A549 (cell line): ENCODE measurements around the gene SHROOM4. TPM values are rescaled to one million over a fixed set of nuclear protein-coding genes. Genes with fewer than 3 reads are reported as not detected.

Experiments
- ATAC-seq, 2 experiments: fragments of 200-7000 bp in 1 of 2; fragments of >200 bp in 1 of 2; cut with Nextera tagmentation in 1 of 2; cut with Tn5 transposase in 1 of 2; 3 replicates each; pipeline versions ENCODE4 v1.8.0 to v1.9.1; 2018 to 2020; ENCODE audit warnings: mild to moderate bottlenecking in 1 of 2, moderate library complexity in 1 of 2
- CTCF ChIA-PET: fragments of 300-600 bp; sonication (Branson Sonifier 250); formaldehyde crosslinking; extraction: SDS; loops from one replicate; lab custom pipeline; 2021; ENCODE audit warnings: antibody characterized with exemption, inconsistent platforms; lab: Yijun Ruan, JAX
- POLR2A ChIA-PET: fragments of 350-600 bp; formaldehyde crosslinking; extraction: SDS; loops from one replicate; lab custom pipeline; 2021; ENCODE audit warnings: antibody characterized with exemption, inconsistent platforms; lab: Yijun Ruan, JAX
- DNase-seq, 2 experiments: peaks; one replicate each; pipeline versions ENCODE4 v3.0.0 to v3.0.0-alpha.2; 2011 to 2016; ENCODE audit warnings: low read depth in 1 of 2, low spot score in 1 of 2
- FAIRE-seq: peaks from 2 replicates; lab custom pipeline; 2011; peaks lifted over from hg19 to GRCh38; lab: Jason Lieb, UNC
- H3K27ac ChIP-seq, 2 experiments: fragments of >200 bp; sonication (Bioruptor Twin); formaldehyde crosslinking; 3 replicates each; pipeline ENCODE4 v1.5.1; 2016 to 2017
- H3K4me1 ChIP-seq: fragments of >200 bp; sonication (Bioruptor Twin); formaldehyde crosslinking; 3 replicates; pipeline ENCODE4 v1.6.1; 2016
- H3K4me2 ChIP-seq: fragments of >200 bp; sonication (Bioruptor Twin); formaldehyde crosslinking; 3 replicates; pipeline ENCODE4 v1.6.1; 2016
- H3K4me3 ChIP-seq: fragments of >200 bp; sonication (Bioruptor Twin); formaldehyde crosslinking; 3 replicates; pipeline ENCODE4 v1.5.1; 2016
- H3K9me3 ChIP-seq: fragments of >200 bp; sonication (Bioruptor Twin); formaldehyde crosslinking; 3 replicates; pipeline ENCODE4 v1.6.1; 2016
- CBX2 ChIP-seq: fragments of 200-600 bp; sonication (generic); IDR thresholded peaks from 2 replicates; pipeline ENCODE4 v1.6.1; 2016; ENCODE audit warnings: low read depth, mild to moderate bottlenecking, borderline replicate concordance
- CHD4 ChIP-seq: fragments of 200-600 bp; sonication (generic); IDR thresholded peaks from 2 replicates; pipeline ENCODE4 v1.6.1; 2016; ENCODE audit warnings: antibody characterized with exemption, mild to moderate bottlenecking, borderline replicate concordance
- HDAC2 ChIP-seq: fragments of 200-600 bp; sonication (generic); IDR thresholded peaks from 2 replicates; pipeline ENCODE4 v1.6.1; 2016
- HOXB5 ChIP-seq: fragments of 250-450 bp; sonication (Bioruptor Pico); IDR thresholded peaks from 2 replicates; pipeline ENCODE4 v1.5.0; 2020; ENCODE audit warnings: mild to moderate bottlenecking, moderate library complexity
- MYC ChIP-seq: IDR thresholded peaks from 2 replicates; pipeline ENCODE4 v1.6.1; 2012; ENCODE audit warnings: mild to moderate bottlenecking, inconsistent platforms, low read length, improper control_type of control experiment, borderline replicate concordance
- NFE2L2 ChIP-seq: fragments of 150-350 bp; conservative IDR thresholded peaks from 2 replicates; pipeline ENCODE4 v1.6.1; 2014; ENCODE audit warnings: low read length
- NPAS2 ChIP-seq: fragments of 250-450 bp; sonication (Bioruptor Pico); IDR thresholded peaks from 2 replicates; pipeline ENCODE4 v1.8.0; 2022; ENCODE audit warnings: mild to moderate bottlenecking, moderate library complexity, borderline replicate concordance
- NR3C1 ChIP-seq: fragments of >200 bp; sonication (Bioruptor Twin); formaldehyde crosslinking; IDR thresholded peaks from 3 replicates; pipeline ENCODE4 v1.6.1; 2017
- PHF8 ChIP-seq: fragments of 200-600 bp; sonication (generic); IDR thresholded peaks from 2 replicates; pipeline ENCODE4 v1.6.1; 2016; ENCODE audit warnings: low read depth, mild to moderate bottlenecking, antibody characterized with exemption, moderate library complexity, borderline replicate concordance
- POLR2AphosphoS2 ChIP-seq: conservative IDR thresholded peaks from 2 replicates; pipeline ENCODE4 v1.6.1; 2012; ENCODE audit warnings: low read length, improper control_type of control experiment, inconsistent platforms
- RAD21 ChIP-seq, 2 experiments: fragments of >200 bp in 1 of 2; sonication (Bioruptor Twin) in 1 of 2; formaldehyde crosslinking in 1 of 2; IDR thresholded peaks in 1 of 2; conservative IDR thresholded peaks in 1 of 2; 2 replicates in 1 of 2; 3 replicates in 1 of 2; pipeline ENCODE4 v1.6.1; 2012 to 2018; ENCODE audit warnings: inconsistent platforms in 1 of 2
- RARB ChIP-seq: fragments of 250-450 bp; sonication (Bioruptor Pico); IDR thresholded peaks from 2 replicates; pipeline ENCODE4 v1.8.0; 2021; ENCODE audit warnings: mild to moderate bottlenecking, moderate library complexity
- RCOR1 ChIP-seq: fragments of 150-350 bp; IDR thresholded peaks from 2 replicates; pipeline ENCODE4 v1.6.1; 2014; ENCODE audit warnings: antibody characterized with exemption, low read length, low read depth
- RNF2 ChIP-seq: fragments of 200-600 bp; sonication (generic); IDR thresholded peaks from 2 replicates; pipeline ENCODE4 v1.6.1; 2016; ENCODE audit warnings: low read depth, mild to moderate bottlenecking, antibody characterized with exemption, moderate library complexity, borderline replicate concordance
- SMC3 ChIP-seq: fragments of >200 bp; sonication (Bioruptor Twin); formaldehyde crosslinking; IDR thresholded peaks from 3 replicates; pipeline ENCODE4 v1.6.1; 2018; ENCODE audit warnings: inconsistent platforms
- TP53 ChIP-seq: fragments of 250-450 bp; sonication (Bioruptor Pico); IDR thresholded peaks from 2 replicates; pipeline ENCODE4 v1.5.0; 2021; ENCODE audit warnings: mild to moderate bottlenecking, moderate library complexity
- WGBS: methylation state at CpG from one replicate; pipeline ENCODE4 v1.1.6; 2017; ENCODE audit errors: missing lambda C conversion rate; 5-methylcytosine and 5-hydroxymethylcytosine counted together
- polyA plus RNA-seq, 4 experiments: library from polyadenylated mRNA; depleted of rRNA in 3 of 4; stranded (reverse); fragments of >200 nt; fragmentation: RNase III in 1 of 4; extraction: RNeasy Plus Mini Kit Qiagen cat#74134 plus additional on column Dnase treatment in 1 of 4; gene quantifications; 2 replicates in 3 of 4; 3 replicates in 1 of 4; pipeline ENCODE4 v1.2.3, GENCODE V29; 2011 to 2017
- TF ChIP-seq, protein P1 (sequence below): fragments of >200 bp; sonication (Bioruptor Twin); formaldehyde crosslinking; IDR thresholded peaks from 3 replicates; pipeline ENCODE4 v1.5.1; 2016
- TF ChIP-seq, protein P2 (sequence below): fragments of >200 bp; sonication (Bioruptor Twin); formaldehyde crosslinking; IDR thresholded peaks from 3 replicates; pipeline ENCODE4 v1.6.1; 2016
- TF ChIP-seq, protein P3 (sequence below): fragments of 150-350 bp; IDR thresholded peaks from 2 replicates; pipeline ENCODE4 v1.6.1; 2014; ENCODE audit warnings: low read depth, mild to moderate bottlenecking, low read length
- TF ChIP-seq, protein P4 (sequence below): fragments of 200-600 bp; sonication (generic); IDR thresholded peaks from 2 replicates; pipeline ENCODE4 v1.6.1; 2016; ENCODE audit warnings: antibody characterized with exemption, mild to moderate bottlenecking, moderate library complexity

Gene SHROOM4
- polyA plus RNA-seq, 2 of the 4 experiments (the other 2 are of a cell fraction): not detected

DNA sequence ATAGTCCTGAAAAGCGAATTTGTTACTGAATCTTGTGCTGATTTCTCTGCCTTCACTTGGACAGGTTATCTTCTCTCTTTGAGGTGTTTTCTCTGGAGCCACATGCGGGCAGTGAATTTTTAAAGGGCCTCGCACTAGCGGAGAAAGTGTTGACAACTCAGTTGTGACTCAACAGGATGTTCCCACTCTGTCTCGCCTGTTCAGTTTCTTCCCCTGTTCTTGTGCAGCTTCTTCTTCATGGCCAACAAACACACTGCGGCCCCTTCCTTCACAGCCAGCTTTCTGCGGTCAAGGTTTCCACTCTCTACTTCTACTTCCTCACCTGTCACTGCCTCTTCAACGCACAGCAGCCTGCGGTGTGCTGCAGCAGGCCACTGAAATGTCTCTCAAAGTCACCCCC, 1.1 kb upstream of the SHROOM4 start:
- Histone ChIP-seq H3K27ac (no peak overlapping the region), H3K9me3 (no peaks in the 10 kb centered on the region), H3K4me3 (no peak overlapping the region), H3K4me2 (no peak overlapping the region), H3K4me1 (no peaks in the 10 kb centered on the region)
- DNase-seq (no peak), FAIRE-seq (no peak), ATAC-seq (no peak)
- WGBS: 77% methylated on average over 9 of the region's 9 CpGs
- CTCF ChIA-PET: no interaction called here
- TF ChIP-seq RNF2: no peak
- TF ChIP-seq, protein P1, sequence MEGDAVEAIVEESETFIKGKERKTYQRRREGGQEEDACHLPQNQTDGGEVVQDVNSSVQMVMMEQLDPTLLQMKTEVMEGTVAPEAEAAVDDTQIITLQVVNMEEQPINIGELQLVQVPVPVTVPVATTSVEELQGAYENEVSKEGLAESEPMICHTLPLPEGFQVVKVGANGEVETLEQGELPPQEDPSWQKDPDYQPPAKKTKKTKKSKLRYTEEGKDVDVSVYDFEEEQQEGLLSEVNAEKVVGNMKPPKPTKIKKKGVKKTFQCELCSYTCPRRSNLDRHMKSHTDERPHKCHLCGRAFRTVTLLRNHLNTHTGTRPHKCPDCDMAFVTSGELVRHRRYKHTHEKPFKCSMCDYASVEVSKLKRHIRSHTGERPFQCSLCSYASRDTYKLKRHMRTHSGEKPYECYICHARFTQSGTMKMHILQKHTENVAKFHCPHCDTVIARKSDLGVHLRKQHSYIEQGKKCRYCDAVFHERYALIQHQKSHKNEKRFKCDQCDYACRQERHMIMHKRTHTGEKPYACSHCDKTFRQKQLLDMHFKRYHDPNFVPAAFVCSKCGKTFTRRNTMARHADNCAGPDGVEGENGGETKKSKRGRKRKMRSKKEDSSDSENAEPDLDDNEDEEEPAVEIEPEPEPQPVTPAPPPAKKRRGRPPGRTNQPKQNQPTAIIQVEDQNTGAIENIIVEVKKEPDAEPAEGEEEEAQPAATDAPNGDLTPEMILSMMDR: no peak
- no peak for TF ChIP-seq NFE2L2
- TF ChIP-seq HOXB5 (CRISPR knock-in tag): no peak
- TF ChIP-seq PHF8: no peak
- POLR2A ChIA-PET: no interaction called here

DNA sequence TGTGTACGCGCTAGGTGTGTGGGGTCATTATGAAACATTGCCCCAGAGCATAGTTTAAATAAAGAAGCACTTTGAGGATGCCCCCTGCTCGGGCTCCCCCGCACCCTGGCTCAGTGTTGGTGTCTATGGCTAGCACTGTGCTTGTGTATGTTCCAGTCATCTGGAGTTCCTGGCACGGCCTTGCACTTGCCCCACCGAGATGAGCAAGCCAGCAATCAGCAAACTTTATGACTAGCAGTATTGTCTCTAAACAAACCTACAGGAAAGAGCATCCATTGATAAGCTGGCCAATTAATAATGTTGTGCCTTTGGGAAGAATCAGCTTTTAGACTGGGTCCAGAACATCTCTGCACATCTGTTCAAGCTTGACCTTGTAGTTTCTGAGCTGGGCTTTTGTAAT, 707 bp upstream of the SHROOM4 start:
- ATAC-seq (no peak), FAIRE-seq (no peak), DNase-seq (no peak)
- ChIA-PET POLR2A (no interaction called here), CTCF (no interaction called here)
- no peak overlapping the region for H3K4me3 ChIP-seq
- H3K27ac ChIP-seq: no peak overlapping the region
- H3K4me2 ChIP-seq: no peak overlapping the region
- 87% methylated on average over 4 of the region's 6 CpGs for WGBS
- TF ChIP-seq, protein P2, sequence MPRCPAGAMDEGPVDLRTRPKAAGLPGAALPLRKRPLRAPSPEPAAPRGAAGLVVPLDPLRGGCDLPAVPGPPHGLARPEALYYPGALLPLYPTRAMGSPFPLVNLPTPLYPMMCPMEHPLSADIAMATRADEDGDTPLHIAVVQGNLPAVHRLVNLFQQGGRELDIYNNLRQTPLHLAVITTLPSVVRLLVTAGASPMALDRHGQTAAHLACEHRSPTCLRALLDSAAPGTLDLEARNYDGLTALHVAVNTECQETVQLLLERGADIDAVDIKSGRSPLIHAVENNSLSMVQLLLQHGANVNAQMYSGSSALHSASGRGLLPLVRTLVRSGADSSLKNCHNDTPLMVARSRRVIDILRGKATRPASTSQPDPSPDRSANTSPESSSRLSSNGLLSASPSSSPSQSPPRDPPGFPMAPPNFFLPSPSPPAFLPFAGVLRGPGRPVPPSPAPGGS: no peak
- no peak for TF ChIP-seq CBX2
- TF ChIP-seq RAD21 (conservative IDR thresholded peaks at IDR 0.05 in 1 of 2, IDR thresholded peaks at IDR 0.05 in 1 of 2): no peak
- TF ChIP-seq, protein P3, sequence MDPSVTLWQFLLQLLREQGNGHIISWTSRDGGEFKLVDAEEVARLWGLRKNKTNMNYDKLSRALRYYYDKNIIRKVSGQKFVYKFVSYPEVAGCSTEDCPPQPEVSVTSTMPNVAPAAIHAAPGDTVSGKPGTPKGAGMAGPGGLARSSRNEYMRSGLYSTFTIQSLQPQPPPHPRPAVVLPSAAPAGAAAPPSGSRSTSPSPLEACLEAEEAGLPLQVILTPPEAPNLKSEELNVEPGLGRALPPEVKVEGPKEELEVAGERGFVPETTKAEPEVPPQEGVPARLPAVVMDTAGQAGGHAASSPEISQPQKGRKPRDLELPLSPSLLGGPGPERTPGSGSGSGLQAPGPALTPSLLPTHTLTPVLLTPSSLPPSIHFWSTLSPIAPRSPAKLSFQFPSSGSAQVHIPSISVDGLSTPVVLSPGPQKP: no peak
- TF ChIP-seq HDAC2: no peak
- no peak for TF ChIP-seq NR3C1
- TF ChIP-seq CHD4: no peak
- no peak for TF ChIP-seq POLR2AphosphoS2
- TF ChIP-seq RARB (CRISPR knock-in tag): no peak
- TF ChIP-seq MYC: no peak
- no peak for TF ChIP-seq HOXB5 (CRISPR knock-in tag)
- TF ChIP-seq SMC3: no peak
- TF ChIP-seq PHF8: no peak
- TF ChIP-seq NFE2L2: no peak
- TF ChIP-seq, protein P4, sequence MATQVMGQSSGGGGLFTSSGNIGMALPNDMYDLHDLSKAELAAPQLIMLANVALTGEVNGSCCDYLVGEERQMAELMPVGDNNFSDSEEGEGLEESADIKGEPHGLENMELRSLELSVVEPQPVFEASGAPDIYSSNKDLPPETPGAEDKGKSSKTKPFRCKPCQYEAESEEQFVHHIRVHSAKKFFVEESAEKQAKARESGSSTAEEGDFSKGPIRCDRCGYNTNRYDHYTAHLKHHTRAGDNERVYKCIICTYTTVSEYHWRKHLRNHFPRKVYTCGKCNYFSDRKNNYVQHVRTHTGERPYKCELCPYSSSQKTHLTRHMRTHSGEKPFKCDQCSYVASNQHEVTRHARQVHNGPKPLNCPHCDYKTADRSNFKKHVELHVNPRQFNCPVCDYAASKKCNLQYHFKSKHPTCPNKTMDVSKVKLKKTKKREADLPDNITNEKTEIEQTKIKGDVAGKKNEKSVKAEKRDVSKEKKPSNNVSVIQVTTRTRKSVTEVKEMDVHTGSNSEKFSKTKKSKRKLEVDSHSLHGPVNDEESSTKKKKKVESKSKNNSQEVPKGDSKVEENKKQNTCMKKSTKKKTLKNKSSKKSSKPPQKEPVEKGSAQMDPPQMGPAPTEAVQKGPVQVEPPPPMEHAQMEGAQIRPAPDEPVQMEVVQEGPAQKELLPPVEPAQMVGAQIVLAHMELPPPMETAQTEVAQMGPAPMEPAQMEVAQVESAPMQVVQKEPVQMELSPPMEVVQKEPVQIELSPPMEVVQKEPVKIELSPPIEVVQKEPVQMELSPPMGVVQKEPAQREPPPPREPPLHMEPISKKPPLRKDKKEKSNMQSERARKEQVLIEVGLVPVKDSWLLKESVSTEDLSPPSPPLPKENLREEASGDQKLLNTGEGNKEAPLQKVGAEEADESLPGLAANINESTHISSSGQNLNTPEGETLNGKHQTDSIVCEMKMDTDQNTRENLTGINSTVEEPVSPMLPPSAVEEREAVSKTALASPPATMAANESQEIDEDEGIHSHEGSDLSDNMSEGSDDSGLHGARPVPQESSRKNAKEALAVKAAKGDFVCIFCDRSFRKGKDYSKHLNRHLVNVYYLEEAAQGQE: no peak
- no peak for TF ChIP-seq NPAS2 (CRISPR knock-in tag)
- TF ChIP-seq RCOR1: no peak
- no peak for TF ChIP-seq TP53 (CRISPR knock-in tag)
- no peaks in the 10 kb centered on the region for H3K9me3 ChIP-seq
- H3K4me1 ChIP-seq: no peaks in the 10 kb centered on the region
